SK-N-SH (cell line): ENCODE measurements around the gene SCNN1B.

Source experiments
- CTCF ChIP-seq: fragments of 200-600 bp; sonication (generic); IDR thresholded peaks from 2 replicates; pipeline ENCODE4 v1.6.1; 2017; ENCODE audit warnings: antibody characterized with exemption, mild to moderate bottlenecking, moderate library complexity
- EP300 ChIP-seq, 2 experiments: IDR thresholded peaks; 2 replicates each; pipeline versions ENCODE4 v1.4.0 to v1.6.1; 2012; ENCODE audit warnings: borderline replicate concordance in 1 of 2, low read depth in 1 of 2, low read length in 1 of 2
- FOXJ3 ChIP-seq: sonication (generic); formaldehyde crosslinking; IDR thresholded peaks from 2 replicates; pipeline ENCODE4 v1.5.1; 2020; ENCODE audit warnings: mild to moderate bottlenecking, missing genetic modification reagents
- MXI1 ChIP-seq: IDR thresholded peaks from 2 replicates; pipeline ENCODE4 v1.6.1; 2012; ENCODE audit warnings: mild to moderate bottlenecking, low read depth, low read length, improper control_type of control experiment
- RAD21 ChIP-seq: IDR thresholded peaks from 2 replicates; pipeline ENCODE4 v1.6.1; 2012; ENCODE audit warnings: mild to moderate bottlenecking, low read length
- RCOR1 ChIP-seq: fragments of 150-350 bp; IDR thresholded peaks from 2 replicates; pipeline ENCODE4 v1.6.1; 2017; ENCODE audit warnings: antibody characterized with exemption, low read length
- SIN3A ChIP-seq: IDR thresholded peaks from 2 replicates; pipeline ENCODE4 v1.6.1; 2012; ENCODE audit warnings: low read depth, mild to moderate bottlenecking, low read length, moderate library complexity, borderline replicate concordance
- USF2 ChIP-seq: fragments of 150-350 bp; IDR thresholded peaks from 2 replicates; pipeline ENCODE4 v1.6.1; 2017; ENCODE audit warnings: antibody characterized with exemption, low read length, low read depth, borderline replicate concordance
- TF ChIP-seq, protein P1 (sequence below): IDR thresholded peaks from 2 replicates; pipeline ENCODE4 v1.4.0; 2012; ENCODE audit warnings: low read depth, borderline replicate concordance

GRCh38 chr16:23402100-23402499 is 100.0 kb downstream of the SCNN1B start:
- TF ChIP-seq CTCF (no peak), FOXJ3 (CRISPR knock-in tag) (no peak), RAD21 (no peak), MXI1 (no peak), EP300 (IDR thresholded peaks at IDR 0.05; ENCODE audit: borderline replicate concordance in 1 of 2, low read depth in 1 of 2, low read length in 1 of 2) (no peak), RCOR1 (no peak), USF2 (no peak), SIN3A (no peak)
- TF ChIP-seq, protein P1, sequence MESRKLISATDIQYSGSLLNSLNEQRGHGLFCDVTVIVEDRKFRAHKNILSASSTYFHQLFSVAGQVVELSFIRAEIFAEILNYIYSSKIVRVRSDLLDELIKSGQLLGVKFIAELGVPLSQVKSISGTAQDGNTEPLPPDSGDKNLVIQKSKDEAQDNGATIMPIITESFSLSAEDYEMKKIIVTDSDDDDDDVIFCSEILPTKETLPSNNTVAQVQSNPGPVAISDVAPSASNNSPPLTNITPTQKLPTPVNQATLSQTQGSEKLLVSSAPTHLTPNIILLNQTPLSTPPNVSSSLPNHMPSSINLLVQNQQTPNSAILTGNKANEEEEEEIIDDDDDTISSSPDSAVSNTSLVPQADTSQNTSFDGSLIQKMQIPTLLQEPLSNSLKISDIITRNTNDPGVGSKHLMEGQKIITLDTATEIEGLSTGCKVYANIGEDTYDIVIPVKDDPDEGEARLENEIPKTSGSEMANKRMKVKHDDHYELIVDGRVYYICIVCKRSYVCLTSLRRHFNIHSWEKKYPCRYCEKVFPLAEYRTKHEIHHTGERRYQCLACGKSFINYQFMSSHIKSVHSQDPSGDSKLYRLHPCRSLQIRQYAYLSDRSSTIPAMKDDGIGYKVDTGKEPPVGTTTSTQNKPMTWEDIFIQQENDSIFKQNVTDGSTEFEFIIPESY, result no peak
